ENCODE results near the gene PSENEN.
"Not testable (repeated sequence)": the region's sequence is repeated elsewhere in the genome, so short reads cannot be mapped to it uniquely, and the experiment has no call there.

PSENEN gene

DNA sequence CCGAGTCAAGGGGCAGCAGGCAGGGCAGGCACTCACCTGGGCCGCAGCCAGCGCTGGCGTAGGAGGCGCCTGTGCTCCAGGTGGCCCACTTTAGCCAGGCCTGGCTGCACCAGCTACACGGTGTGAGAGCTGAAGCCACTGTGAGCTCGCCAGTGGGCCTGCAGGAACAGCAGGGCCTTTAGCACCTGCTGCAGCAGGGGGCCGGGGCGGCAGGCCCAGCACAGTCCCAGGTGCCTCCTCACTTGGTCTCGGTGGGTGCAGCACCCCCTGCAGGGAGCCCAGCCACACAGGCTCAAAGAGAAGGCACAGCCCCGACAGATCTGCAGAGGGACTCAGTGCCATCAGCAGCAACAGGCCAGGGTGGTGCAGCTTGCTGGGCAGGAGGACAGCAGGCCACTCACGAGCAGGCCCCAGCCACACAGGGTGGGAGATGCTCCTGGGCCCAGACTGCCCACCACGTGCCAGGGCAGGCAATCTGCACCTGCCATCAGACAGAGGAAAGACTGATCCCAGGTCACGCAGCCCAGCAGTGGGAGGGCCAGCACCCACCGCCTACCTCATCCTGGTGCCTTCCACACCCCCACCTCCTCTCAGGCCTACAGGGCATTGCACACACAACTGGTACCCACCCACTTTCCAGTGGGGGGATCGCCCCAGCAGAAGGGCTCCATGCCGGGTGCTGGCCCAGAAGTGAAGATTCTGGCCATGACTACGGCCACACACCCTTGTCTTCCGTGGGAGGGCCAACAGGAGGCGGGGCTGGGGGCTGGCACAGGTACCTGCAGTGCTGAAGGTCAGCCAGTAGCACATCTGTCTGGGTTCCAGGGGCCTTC lies 45.7 kb downstream of the PSENEN start:
- DNase-seq = no peak

DNA sequence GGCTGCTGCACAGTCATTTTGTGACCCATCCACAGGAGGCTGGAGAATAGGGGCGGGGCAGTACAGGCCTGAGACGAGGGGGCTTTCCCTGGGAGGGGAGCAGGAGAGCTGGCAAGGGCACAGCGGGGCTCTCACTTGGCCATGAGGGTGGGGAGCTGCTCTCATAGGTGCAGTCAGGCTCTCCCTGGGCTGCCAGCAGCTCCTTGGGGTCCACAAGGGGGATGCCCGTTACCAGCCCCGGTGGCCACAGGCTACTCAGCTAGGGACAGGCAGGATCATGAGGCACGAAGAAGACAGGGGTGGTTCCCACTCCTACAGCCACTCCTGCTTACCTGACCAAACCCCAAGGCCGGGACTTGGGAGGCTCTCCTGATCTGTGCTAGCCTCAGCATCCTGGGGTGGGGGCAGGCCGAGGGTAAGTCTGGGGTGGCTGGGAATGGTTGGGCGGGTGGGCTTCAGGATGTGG lies 46.4 kb downstream of the PSENEN start:
- no peak for DNase-seq

GRCh38 chr19:35792312-35792711 lies 46.9 kb downstream of the PSENEN start:
- no peak for DNase-seq

DNA sequence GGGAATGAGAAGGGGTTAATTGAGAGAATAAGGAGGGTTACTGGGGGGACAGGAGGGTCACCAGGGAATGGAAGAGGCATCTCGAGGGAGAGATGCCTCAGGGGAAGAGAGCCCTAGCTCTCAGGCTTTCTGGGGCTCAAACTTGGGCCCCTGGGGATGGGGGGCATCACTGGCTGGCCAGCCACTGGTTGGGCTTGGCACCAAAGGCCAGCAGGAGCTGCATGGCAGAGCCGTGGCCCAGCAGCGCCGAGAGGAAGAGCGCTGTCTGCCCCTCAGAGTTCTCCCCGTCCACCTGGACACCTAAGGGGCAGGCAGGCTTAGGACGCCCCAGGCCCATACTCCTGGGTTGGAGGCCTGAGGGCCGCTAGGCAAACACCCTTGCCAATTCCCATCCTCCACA lies 47.4 kb downstream of the PSENEN start:
- DNase-seq = no peak

- DNase-seq = no peak
Observed at GRCh38 chr19:35793381-35794165, 48.1 kb downstream of the PSENEN start.

GRCh38 chr19:35795564-35795963 lies 50.1 kb downstream of the PSENEN start:
- DNase-seq = not testable (repeated sequence)
